Astrocyte (in vitro differentiated cells and primary cell): ENCODE results near the gene STAU1. TPM values are rescaled to one million over a fixed set of nuclear protein-coding genes. Genes with fewer than 3 reads are reported as not detected.
"Not testable (repeated sequence)": the region's sequence is repeated elsewhere in the genome, so short reads cannot be mapped to it uniquely, and the experiment has no call there.

Experiments
- DNase-seq: peaks from one replicate; pipeline ENCODE4 v3.0.0-alpha.2; 2010; ENCODE audit warnings: low read depth
- FAIRE-seq: peaks from 2 replicates; lab custom pipeline; 2011; peaks lifted over from hg19 to GRCh38; lab: Jason Lieb, UNC
- H2AFZ ChIP-seq: 2 replicates; pipeline ENCODE4 v1.6.0; 2012; ENCODE audit warnings: low read depth, low read length, inconsistent platforms
- H3K27ac ChIP-seq: 2 replicates; pipeline ENCODE4 v1.5.1; 2011; ENCODE audit warnings: low read depth, low read length, inconsistent platforms
- H3K27me3 ChIP-seq: 2 replicates; pipeline ENCODE4 v1.6.0; 2011; ENCODE audit warnings: low read length, inconsistent platforms; ENCODE audit not compliant: insufficient read depth
- H3K36me3 ChIP-seq: 2 replicates; pipeline ENCODE4 v1.5.1; 2011; ENCODE audit warnings: low read length, inconsistent platforms; ENCODE audit not compliant: insufficient read depth
- H3K4me1 ChIP-seq: 2 replicates; pipeline ENCODE4 v1.5.1; 2011; ENCODE audit warnings: low read length, inconsistent platforms; ENCODE audit not compliant: insufficient read depth
- H3K4me2 ChIP-seq: 2 replicates; pipeline ENCODE4 v1.6.0; 2012; ENCODE audit warnings: low read length, inconsistent platforms
- H3K4me3 ChIP-seq: 2 replicates; pipeline ENCODE4 v1.5.1; 2011; ENCODE audit warnings: low read depth, mild to moderate bottlenecking, low read length, inconsistent platforms; ENCODE audit not compliant: insufficient read depth
- H3K79me2 ChIP-seq: 2 replicates; pipeline ENCODE4 v1.6.0; 2012; ENCODE audit warnings: mild to moderate bottlenecking, low read length, inconsistent platforms; ENCODE audit not compliant: insufficient read depth
- H3K9ac ChIP-seq: 2 replicates; pipeline ENCODE4 v1.6.0; 2012; ENCODE audit warnings: mild to moderate bottlenecking, low read length, inconsistent platforms
- H3K9me3 ChIP-seq: 2 replicates; pipeline ENCODE4 v1.5.1; 2012; ENCODE audit warnings: low read depth, mild to moderate bottlenecking, low read length, inconsistent platforms; ENCODE audit not compliant: insufficient read depth
- H4K20me1 ChIP-seq: 2 replicates; pipeline ENCODE4 v1.6.0; 2012; ENCODE audit warnings: low read length, inconsistent platforms; ENCODE audit not compliant: insufficient read depth
- H3K27ac Mint-ChIP-seq: one replicate; pipeline ENCODE4 v1.8.0; 2021; ENCODE audit warnings: mild to moderate bottlenecking, mixed read lengths; ENCODE audit not compliant: unreplicated experiment
- H3K27me3 Mint-ChIP-seq: one replicate; pipeline ENCODE4 v1.8.0; 2021; ENCODE audit warnings: low read depth, mixed read lengths; ENCODE audit not compliant: unreplicated experiment
- H3K36me3 Mint-ChIP-seq: one replicate; pipeline ENCODE4 v1.8.0; 2021; ENCODE audit warnings: low read depth, mixed read lengths; ENCODE audit not compliant: unreplicated experiment
- H3K4me1 Mint-ChIP-seq: one replicate; pipeline ENCODE4 v1.8.0; 2021; ENCODE audit warnings: low read depth, mixed read lengths; ENCODE audit not compliant: unreplicated experiment
- H3K4me3 Mint-ChIP-seq: one replicate; pipeline ENCODE4 v1.8.0; 2021; ENCODE audit warnings: mild to moderate bottlenecking, moderate library complexity, mixed read lengths; ENCODE audit not compliant: unreplicated experiment
- H3K9me3 Mint-ChIP-seq: one replicate; pipeline ENCODE4 v1.8.0; 2021; ENCODE audit warnings: mild to moderate bottlenecking, mixed read lengths; ENCODE audit not compliant: unreplicated experiment
- EZH2 ChIP-seq: IDR thresholded peaks from 2 replicates; pipeline ENCODE4 v1.6.1; 2012; ENCODE audit warnings: mild to moderate bottlenecking, low read length, inconsistent platforms; ENCODE audit not compliant: insufficient read depth
- total RNA-seq: library from RNA; stranded (reverse); gene quantifications from 2 replicates; pipeline ENCODE4 v1.2.1, GENCODE V29; 2021
- TF ChIP-seq, protein P1 (sequence below): IDR thresholded peaks from 2 replicates; pipeline ENCODE4 v1.5.1; 2011; ENCODE audit warnings: low read depth, mild to moderate bottlenecking, inconsistent platforms, low read length, moderate library complexity; ENCODE audit not compliant: insufficient read depth

Gene STAU1
- total RNA-seq, 1 donor from 2014 or later, result 98.0 TPM

- no peak overlapping the region for H3K4me3 Mint-ChIP-seq
- peaks cover 39% of the 10 kb centered on the region for H4K20me1 ChIP-seq
- no peak overlapping the region for H2AFZ ChIP-seq
- no peak overlapping the region for H3K4me3 ChIP-seq
- peaks cover 23% of the 10 kb centered on the region for H3K79me2 ChIP-seq
- H3K4me1 Mint-ChIP-seq, result no peaks in the 10 kb centered on the region
- no peak for TF ChIP-seq EZH2
- TF ChIP-seq, protein P1, sequence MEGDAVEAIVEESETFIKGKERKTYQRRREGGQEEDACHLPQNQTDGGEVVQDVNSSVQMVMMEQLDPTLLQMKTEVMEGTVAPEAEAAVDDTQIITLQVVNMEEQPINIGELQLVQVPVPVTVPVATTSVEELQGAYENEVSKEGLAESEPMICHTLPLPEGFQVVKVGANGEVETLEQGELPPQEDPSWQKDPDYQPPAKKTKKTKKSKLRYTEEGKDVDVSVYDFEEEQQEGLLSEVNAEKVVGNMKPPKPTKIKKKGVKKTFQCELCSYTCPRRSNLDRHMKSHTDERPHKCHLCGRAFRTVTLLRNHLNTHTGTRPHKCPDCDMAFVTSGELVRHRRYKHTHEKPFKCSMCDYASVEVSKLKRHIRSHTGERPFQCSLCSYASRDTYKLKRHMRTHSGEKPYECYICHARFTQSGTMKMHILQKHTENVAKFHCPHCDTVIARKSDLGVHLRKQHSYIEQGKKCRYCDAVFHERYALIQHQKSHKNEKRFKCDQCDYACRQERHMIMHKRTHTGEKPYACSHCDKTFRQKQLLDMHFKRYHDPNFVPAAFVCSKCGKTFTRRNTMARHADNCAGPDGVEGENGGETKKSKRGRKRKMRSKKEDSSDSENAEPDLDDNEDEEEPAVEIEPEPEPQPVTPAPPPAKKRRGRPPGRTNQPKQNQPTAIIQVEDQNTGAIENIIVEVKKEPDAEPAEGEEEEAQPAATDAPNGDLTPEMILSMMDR, result no peak
- peaks cover 7% of the 10 kb centered on the region for H3K36me3 Mint-ChIP-seq
- no peak overlapping the region for H3K9ac ChIP-seq
- peaks cover 9% of the 10 kb centered on the region for H3K36me3 ChIP-seq
- no peaks in the 10 kb centered on the region for H3K9me3 Mint-ChIP-seq
- no peaks in the 10 kb centered on the region for H3K27me3 ChIP-seq
- FAIRE-seq (no peak), DNase-seq (no peak)
- H3K4me2 ChIP-seq, result no peak overlapping the region
- H3K9me3 ChIP-seq, result no peaks in the 10 kb centered on the region
- H3K27me3 Mint-ChIP-seq, result no peaks in the 10 kb centered on the region
- no peaks in the 10 kb centered on the region for H3K4me1 ChIP-seq
- H3K27ac ChIP-seq, result no peak overlapping the region
- no peak overlapping the region for H3K27ac Mint-ChIP-seq
Measured at GRCh38 chr20:49136817-49137571, 51.1 kb downstream of the STAU1 start.

DNA sequence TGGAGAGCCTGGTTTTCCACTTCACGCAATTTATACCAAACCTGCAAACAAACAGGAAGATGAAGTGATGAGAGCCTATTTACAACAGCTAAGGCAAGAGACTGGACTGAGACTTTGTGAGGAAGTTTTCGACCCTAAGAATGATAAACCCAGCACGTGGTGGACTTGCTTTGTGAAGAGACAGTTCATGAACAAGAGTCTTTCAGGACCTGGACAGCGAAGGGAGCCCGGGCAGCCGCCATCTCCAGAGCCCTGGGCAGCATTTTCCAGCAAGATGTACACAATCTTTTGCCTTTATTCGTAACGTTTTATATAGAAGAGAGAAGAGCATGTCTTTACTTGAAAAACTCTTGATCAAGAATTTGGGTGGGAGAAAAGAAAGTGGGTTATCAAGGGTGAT, 53.3 kb downstream of the STAU1 start:
- H3K9ac ChIP-seq, H3K27ac ChIP-seq, H3K36me3 Mint-ChIP-seq, H2AFZ ChIP-seq, H3K9me3 ChIP-seq, H3K4me1 ChIP-seq, H3K4me3 Mint-ChIP-seq, H3K27ac Mint-ChIP-seq, H3K27me3 Mint-ChIP-seq, H3K4me2 ChIP-seq, DNase-seq, FAIRE-seq, H3K4me3 ChIP-seq, H3K4me1 Mint-ChIP-seq, H3K27me3 ChIP-seq, H3K9me3 Mint-ChIP-seq: not testable (repeated sequence)
- Histone ChIP-seq H3K79me2 (peaks cover 25% of the 10 kb centered on the region), H4K20me1 (peaks cover 39% of the 10 kb centered on the region), H3K36me3 (peaks cover 11% of the 10 kb centered on the region)

DNA sequence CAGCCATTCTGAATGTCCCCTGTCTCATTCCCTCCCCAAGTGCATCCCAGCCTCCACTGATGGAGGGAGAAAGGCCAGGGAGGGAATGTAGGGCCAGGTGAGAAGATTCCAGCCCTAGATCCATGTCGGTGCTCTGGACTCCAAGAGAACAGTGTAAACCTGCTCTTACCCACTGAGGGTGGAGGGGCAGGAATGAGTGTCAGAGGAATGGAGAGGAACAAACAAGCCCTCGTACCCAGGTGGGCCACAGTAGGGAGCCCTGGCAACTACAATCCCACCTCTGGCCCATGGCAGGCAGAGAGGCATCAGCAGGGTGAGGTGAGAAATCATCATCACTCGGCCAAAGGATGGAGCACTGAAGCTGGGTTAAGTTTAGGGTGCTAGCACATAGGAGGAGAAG, 54.6 kb downstream of the STAU1 start:
- no peaks in the 10 kb centered on the region for H3K4me1 ChIP-seq
- no peaks in the 10 kb centered on the region for H3K27me3 ChIP-seq
- H3K4me3 ChIP-seq, result no peak overlapping the region
- peaks cover 12% of the 10 kb centered on the region for H3K36me3 ChIP-seq
- peaks cover 19% of the 10 kb centered on the region for H3K79me2 ChIP-seq
- Mint-ChIP-seq H3K4me3 (no peak overlapping the region), H3K9me3 (no peaks in the 10 kb centered on the region), H3K4me1 (no peaks in the 10 kb centered on the region), H3K27me3 (no peaks in the 10 kb centered on the region), H3K36me3 (peaks cover 4% of the 10 kb centered on the region), H3K27ac (no peak overlapping the region)
- no peak overlapping the region for H2AFZ ChIP-seq
- TF ChIP-seq, protein P1, result no peak
- FAIRE-seq, result no peak
- no peaks in the 10 kb centered on the region for H3K9me3 ChIP-seq
- no peak overlapping the region for H3K9ac ChIP-seq
- H4K20me1 ChIP-seq, result peaks cover 43% of the 10 kb centered on the region
- no peak overlapping the region for H3K27ac ChIP-seq
- no peak for DNase-seq
- no peak overlapping the region for H3K4me2 ChIP-seq
